NCI-H1930 (cell line): ENCODE measurements around the gene IRF2.

Source experiments
- DNase-seq, 2 experiments: peaks; one replicate each; lab custom pipeline; 2025; lab: John Stamatoyannopoulos, UW

IRF2 gene

GRCh38 chr4:184473499-184474262 lies 669 bp downstream of the IRF2 start:
- DNase-seq: peak; percentile 6 to 34

- peak; percentile 35 to 48 for DNase-seq
These were observed 1.5 kb downstream of the IRF2 start for GRCh38 chr4:184472614-184473498.

GRCh38 chr4:184471881-184472613 lies 2.3 kb downstream of the IRF2 start:
- no peak for DNase-seq

- no peak for DNase-seq
These were observed 3.6 kb downstream of the IRF2 start for GRCh38 chr4:184470785-184471110.

GRCh38 chr4:184466634-184467033 lies 7.7 kb downstream of the IRF2 start:
- DNase-seq: no peak

- no peak for DNase-seq
These were observed 9.4 kb downstream of the IRF2 start for GRCh38 chr4:184464759-184465454.

- no peak for DNase-seq
These were observed 10.5 kb downstream of the IRF2 start for GRCh38 chr4:184463856-184464255.

GRCh38 chr4:184463158-184463557 lies 11.2 kb downstream of the IRF2 start:
- no peak for DNase-seq

- DNase-seq: no peak
These were observed 11.6 kb downstream of the IRF2 start for GRCh38 chr4:184462724-184463123.

GRCh38 chr4:184461711-184462441 lies 12.5 kb downstream of the IRF2 start:
- DNase-seq: no peak

GRCh38 chr4:184460499-184461285 lies 13.7 kb downstream of the IRF2 start:
- no peak for DNase-seq

GRCh38 chr4:184459413-184459812 lies 14.9 kb downstream of the IRF2 start:
- DNase-seq: no peak

GRCh38 chr4:184457535-184458249 lies 16.7 kb downstream of the IRF2 start:
- no peak for DNase-seq

GRCh38 chr4:184456337-184456736 lies 18.0 kb downstream of the IRF2 start:
- no peak for DNase-seq

- no peak for DNase-seq
These were observed 19.1 kb downstream of the IRF2 start for GRCh38 chr4:184455299-184455698.

- DNase-seq: no peak
These were observed 20.8 kb downstream of the IRF2 start for GRCh38 chr4:184453365-184454160.

GRCh38 chr4:184452740-184453139 lies 21.6 kb downstream of the IRF2 start:
- no peak for DNase-seq

- no peak for DNase-seq
These were observed 22.6 kb downstream of the IRF2 start for GRCh38 chr4:184451726-184452125.
